GM18499 (cell line): ENCODE measurements around the gene ZNF697.
"Not testable (repeated sequence)": the region's sequence is repeated elsewhere in the genome, so short reads cannot be mapped to it uniquely, and the experiment has no call there.

Experiments used
- ATAC-seq: cut with Tn5 transposase; IDR thresholded peaks from one replicate; pipeline ENCODE4 v1.9.1; 2021; ENCODE audit warnings: moderate number of reproducible peaks; ENCODE audit not compliant: insufficient read depth, unreplicated experiment

ZNF697 gene

DNA sequence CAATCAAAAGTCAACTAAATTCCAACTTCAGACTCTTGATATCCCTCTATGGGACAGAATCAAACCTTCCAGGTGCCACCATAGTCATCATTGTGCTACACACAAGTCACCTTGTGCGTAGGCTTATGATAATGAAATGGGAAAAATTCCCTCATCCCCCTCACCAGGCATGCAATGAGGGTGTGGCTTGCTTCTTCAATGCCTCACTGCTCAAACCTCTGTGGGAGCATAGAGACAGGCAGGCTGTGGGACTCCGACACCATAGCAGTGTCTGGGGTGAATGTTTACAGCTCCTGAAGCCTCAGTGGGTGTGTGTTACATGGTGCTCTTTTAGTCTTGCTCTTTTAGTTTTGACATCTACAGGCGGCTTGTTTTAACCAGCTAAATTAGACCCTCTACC, 42.4 kb downstream of the ZNF697 start:
- no peak for ATAC-seq

DNA sequence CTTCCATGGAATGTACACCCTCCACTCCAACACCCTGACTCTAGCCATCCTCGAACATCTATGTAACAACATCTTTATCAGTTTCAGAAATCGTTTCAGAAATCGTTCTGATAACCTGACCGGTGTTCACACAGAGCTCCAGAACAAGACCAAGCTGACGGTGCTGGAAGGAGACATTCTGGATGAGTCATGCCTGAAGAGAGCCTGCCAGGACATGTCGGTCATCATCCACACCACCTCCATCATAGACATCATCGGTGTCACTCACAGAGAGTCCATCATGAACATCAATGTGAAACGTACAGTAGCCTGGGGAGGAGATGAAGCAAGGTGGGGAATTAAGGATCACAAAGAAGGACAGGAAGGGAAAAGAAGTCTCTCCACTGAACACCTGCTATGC, 43.0 kb downstream of the ZNF697 start:
- ATAC-seq = not testable (repeated sequence)

DNA sequence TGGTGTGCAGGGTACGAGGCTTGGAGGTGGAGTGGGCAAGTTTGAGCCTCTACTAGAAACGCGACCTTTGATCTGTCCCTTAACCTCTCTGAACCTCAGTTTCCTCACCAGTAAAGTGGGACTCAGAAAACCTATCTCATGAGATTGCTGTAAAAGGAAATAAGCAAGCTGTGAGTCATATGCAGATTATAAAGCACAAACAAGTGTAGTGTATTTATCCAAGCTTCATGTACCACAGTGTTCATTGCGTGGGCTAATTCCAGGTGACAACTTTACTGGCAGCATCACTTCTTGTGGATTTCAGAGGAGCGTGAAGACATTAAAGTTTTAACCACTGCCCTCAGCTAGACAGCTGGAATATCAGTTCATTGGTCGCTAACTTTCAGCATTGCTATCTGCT, 44.4 kb downstream of the ZNF697 start:
- no peak for ATAC-seq

DNA sequence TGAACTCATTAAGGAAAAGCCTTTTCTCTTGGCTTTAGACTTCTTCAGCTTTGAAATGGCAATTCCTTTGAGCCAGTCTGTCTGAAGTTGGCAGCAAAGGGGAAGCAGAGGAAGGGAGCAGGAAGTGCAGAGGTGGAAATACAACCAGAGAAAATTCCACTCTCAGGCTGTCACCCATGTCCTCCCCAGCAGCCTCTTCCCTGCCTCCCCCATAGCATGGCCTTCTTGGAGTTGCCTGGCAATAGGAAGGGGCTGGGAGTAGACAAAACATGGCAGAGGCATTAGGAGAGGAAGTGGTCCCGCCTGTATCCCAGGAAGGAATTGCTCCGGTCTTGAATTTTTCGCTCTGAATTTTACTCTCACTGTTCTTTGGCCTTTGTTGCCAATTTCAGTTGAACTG, 44.8 kb downstream of the ZNF697 start:
- not testable (repeated sequence) for ATAC-seq

DNA sequence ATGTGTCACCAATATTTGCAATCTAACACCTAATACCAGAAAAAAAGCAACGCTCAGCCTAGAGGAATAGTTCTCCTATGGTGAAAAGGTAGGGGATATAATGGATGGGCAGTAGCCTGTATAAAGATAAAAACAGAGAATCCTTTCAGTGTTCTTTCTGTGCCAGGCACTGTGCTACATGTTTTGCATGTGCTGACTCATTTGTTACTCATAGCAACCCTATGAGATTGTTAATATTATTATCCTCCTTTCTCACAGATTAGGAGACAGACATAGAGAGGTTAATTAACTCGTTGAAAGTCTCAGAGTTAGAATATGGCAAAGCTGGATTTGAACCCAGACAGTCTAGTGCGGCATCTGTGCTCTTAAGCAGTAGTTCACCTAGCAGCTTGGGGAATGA, 45.3 kb downstream of the ZNF697 start:
- not testable (repeated sequence) for ATAC-seq

DNA sequence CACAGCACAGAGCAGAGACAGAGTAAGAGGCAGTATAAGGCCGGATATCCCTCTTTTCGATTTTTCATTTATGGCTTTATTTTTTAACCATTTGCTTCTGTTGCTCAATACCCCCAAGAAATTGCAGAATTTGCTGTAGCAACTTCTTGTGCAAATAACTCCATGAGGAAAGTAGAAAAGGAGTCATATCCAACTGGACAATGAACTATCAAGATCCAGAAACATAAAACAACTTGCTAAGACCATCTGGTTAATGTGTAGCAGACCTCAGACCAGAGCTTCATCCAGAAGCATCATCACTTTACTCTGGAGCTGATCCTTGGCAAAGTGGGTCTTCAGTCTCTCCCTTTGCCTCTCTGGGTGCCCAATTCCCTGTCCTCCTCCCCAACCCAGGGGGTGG, 45.9 kb downstream of the ZNF697 start:
- no peak for ATAC-seq

DNA sequence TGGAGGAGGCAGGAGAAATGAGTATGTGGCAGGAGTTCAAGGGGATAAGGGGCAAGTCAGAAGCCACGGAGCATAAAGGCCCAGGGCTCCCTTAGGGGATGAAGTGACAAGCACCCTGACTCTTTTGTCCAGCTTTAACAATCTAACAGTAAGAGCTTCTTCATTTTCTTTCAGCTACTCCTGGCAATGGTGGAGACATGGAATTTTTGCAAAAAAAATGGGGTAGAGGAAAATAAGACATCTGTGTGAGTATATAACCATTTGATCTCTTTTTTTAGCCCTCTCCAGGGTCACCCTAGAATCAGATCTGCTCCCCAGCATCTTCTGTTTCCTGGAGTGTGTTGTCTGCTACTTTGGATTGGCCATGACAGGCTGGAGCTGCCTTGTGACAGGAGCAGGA, 47.1 kb downstream of the ZNF697 start:
- ATAC-seq = no peak

DNA sequence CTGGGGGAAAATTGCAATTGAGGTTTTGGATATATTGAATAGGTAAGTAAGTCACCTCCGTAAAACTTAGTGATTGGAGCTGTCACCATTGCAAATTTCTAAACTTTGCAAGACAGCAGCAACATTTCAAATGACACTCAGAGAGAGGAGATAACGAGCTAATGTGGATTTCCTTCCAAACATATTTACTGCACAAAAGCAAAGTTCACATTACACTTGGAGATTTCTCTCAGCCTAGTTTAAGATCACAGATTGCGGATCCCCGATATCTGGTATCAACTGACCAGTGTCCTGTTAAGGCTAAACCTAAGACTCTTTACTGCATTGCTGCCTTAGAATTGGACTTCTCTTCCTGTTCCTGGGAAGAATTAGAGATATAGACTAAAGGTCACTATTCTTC, 47.5 kb downstream of the ZNF697 start:
- ATAC-seq = no peak

DNA sequence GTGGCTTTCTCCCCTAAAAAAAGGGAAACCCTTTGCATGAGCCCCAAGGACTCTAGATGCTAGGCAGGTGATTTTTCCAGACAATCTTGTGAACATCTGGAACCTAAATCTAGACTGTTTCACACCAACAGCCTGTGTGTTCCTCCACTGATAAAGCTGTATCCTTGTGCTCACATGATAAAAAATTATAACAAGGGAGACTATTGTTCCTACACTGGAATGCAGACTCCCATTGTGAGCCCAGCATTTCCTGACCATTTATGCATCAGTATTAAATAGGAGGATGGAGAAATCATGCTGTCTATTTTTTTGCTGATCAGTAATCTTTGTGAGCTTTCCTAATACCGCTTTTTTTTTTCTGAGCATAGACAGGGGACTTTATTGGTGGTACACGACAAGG, 52.5 kb downstream of the ZNF697 start:
- ATAC-seq = no peak

DNA sequence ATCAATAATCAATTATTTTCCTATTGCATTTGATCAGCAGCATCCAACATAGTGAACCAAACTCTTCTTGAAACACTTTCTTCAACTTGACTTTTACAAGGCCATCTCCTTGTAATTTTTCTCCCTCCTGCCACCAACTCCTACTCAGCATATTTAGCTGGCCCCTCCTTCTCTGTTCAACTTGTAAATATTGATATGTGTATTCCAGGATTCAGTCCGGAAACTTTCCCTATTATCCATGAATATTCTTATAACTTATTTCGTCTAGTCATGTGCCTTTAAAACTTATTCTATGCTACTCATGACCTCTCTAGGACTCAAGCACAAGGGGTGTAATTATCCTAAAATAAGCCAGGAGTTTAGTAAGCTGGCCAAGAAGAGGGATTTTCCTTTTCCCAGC, 52.9 kb downstream of the ZNF697 start:
- no peak for ATAC-seq

DNA sequence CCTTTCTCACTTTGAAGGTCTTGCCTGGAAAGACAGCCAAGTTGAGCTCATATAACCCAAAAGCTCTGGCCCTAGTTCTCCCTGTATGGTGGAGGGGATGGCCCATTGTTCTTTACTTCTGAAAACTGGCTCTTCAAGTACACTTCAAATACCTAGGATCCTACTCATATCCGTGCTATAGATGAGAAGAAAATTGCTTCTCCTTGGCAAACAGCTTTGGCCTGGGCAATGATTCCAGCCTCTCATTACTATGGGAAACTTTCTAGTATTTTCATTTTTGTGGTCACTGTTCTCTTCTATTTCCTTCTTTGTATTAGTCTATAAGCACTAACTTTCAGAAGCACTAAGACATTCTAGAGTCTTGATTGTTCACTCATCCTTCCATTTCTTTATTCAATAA, 53.7 kb downstream of the ZNF697 start:
- no peak for ATAC-seq

DNA sequence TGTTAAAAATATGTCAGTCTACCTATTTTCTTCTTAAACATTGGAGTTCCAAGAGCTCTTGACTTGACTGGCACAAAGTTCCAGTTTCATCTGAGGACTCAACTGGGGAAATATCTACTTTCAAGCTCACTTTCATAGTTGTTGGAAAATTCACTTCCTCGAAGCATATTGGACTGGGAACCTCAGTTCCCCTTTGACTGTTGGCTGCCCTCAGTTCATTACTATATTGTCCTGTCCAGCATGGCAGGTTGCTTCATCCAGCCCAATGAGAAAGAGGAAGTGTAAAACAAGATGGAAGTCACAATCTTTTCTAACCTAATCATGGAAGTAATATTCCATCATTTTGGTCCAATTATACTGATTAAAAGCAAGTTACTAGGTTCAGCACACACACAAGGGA, 54.3 kb downstream of the ZNF697 start:
- no peak for ATAC-seq

DNA sequence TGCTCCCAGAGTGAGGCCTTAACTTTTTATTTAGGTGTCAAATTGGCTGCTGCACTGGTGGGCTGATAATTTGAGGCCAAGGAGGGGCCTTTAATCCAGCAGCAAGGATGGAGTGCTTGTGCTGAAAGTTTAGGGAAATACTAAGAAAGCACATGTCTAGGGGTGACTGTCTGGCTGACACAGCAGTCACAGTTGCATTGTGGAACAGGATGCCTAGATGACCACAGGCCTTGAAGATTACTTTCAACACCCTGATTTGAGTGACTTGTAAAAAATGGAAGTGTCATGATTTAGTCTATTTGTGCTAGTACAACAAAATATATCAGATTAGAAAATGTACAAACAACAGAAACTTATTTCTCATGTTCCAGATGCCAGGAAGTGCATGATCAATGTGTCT, 57.7 kb downstream of the ZNF697 start:
- no peak for ATAC-seq

DNA sequence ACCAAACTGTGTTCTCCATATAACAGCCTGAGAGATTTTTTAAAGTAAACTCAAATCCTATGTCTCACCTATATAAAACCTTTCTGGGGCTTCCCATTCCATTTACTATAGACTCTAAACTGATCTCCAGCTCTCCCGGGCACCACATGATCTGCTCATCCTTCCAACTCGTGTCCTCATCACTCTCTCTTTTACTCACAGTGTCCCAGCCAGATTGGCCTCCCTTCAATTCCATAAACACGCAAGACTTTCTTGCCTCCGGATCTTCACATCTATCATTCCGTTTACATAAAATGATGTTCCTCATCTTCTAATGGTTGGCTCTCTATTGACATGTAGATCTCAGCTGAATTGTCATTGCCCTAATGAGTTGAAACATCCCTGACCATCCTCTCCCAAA, 59.4 kb downstream of the ZNF697 start:
- no peak for ATAC-seq

DNA sequence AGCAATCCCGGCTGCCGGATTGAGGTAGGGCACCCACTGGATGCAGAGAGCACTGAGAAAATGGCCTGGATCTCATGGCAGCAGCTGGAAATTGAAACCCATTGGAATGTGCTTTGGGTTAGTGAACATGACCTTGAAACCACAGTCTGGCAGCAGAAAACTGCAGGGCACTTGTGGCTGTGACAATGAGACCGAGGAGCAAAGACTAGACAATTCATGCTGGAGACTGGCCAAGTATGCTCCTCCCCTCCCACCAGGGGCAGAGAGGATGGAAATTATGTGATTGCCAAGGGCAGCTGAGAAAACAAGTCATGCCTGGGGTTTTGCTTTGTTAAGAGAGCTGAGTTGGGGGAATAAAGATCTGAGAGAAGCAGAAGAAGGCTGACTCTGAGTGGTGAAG, 60.7 kb downstream of the ZNF697 start:
- ATAC-seq = no peak

DNA sequence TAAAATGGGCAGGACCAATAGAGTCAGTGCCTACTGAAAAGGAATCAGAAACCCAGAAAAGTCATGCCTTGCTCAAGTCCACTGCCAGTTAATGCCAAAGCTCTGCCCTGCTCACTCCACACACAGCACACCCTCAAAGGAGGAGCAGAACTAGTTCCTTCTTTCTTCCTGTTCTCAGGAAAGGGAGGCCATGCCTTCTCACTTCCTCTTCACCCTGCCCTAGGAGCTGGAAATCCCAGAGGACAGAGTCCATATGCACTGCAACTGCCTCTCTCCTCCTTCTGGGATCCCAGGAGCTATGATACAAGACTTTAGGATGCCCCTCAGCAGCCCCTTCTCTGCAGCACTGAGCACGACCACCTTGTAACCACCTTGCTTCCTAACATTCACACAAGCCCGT, 62.3 kb downstream of the ZNF697 start:
- ATAC-seq = not testable (repeated sequence)

DNA sequence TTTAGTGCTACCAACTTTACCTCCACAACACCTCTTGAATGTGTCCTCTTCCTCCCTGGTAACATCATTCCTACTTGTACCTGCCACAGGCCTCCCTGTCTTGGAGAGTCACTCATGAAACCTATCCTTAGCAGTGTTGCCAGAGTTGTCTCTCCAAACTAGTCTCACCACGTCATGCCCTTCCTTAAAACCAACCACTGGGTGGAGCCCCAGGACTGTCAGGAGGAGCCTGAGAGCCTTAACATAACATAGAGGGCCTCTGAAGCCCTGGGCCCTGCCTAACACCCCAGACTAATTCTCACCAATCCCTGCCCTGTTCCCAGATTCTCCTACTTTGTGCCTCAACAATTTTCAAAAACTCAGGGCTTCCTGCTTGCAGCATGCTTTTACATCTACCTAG, 65.3 kb downstream of the ZNF697 start:
- peak; percentile 68 for ATAC-seq

DNA sequence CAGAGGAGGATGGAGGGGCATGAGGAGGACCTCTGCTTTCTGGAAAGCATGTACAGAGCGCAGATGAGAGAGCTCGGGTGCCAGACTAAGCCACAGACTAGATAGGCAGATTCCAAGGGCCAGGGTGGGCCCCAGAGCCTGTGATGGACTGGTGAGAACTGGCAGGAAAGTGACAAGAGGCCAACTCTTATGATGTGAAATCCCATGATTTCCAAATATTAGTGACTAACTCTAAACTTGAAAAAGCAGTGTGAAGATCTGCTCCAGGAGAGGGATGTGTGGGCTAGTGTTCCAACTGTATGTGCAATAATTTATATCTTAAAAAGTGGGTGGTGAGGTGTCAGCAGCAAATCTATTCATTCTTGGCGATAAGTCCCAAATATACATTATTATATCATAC, 67.0 kb downstream of the ZNF697 start:
- ATAC-seq = not testable (repeated sequence)

DNA sequence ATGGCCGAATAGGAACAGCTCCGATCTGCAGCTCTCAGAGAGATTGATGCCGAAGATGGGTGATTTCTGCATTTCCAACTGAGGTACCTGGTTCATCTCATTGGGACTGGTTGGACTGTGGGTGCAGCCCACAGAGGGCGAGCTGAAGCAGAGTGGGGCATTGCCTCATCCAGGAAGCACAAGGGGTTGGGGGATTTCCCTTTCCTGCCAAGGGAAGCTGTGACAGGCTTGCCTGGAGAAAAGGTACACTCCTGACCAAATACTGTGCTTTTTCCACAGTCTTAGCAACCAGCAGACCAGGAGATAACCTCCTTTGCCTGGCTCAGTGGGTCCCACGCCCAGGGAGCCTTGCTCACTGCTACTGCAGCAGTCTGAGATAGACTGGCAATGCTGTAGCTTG, 74.2 kb downstream of the ZNF697 start:
- no peak for ATAC-seq

DNA sequence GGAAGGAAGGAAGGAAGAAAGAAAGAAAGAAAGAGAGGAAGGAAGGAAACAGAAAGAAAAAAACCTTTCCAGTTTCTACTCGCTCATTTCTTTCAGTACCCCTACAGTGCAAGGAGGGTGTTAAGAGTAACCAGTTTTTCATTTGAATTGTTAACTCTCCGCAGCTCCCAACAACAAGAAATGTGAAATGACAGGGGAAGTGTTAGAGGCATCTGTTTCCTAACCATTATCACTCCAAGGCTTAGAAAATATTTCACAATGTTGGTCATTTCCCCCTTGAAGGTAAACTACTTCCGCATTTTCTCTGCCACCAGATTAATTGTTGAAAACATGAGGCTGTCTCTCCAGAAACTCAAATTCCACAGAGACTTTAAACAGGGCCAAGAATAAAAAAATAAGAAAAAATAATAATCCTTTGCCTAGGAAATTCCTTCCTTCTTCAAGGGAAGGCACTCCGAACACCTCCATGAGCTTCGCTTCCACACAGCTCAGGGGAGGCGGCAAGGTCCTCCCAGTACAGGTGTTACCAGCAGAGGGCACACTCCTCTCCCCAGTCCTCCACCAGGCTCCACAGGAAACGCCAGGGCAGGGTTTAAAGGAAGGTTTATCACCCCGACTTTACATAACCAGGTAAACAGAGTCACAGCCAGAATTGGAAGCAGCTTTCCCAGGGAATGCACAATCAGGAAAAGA, 78.0 kb downstream of the ZNF697 start:
- not testable (repeated sequence) for ATAC-seq
